Loucy (cell line): Measurements from ENCODE around the gene NHLRC3.
A peak's percentile ranks its signal among the peaks of the same experiment; 100 is the strongest.

Source experiments
- H2AFZ ChIP-seq: fragments of 200-600 bp; sonication (generic); 2 replicates; pipeline ENCODE4 v1.6.0; 2016; ENCODE audit warnings: antibody characterized with exemption, mild to moderate bottlenecking, low read length, moderate library complexity
- H3F3A ChIP-seq: fragments of 200-600 bp; 2 replicates; pipeline ENCODE4 v1.6.0; 2016; ENCODE audit warnings: antibody characterized with exemption, low read depth, mild to moderate bottlenecking
- H3K27me3 ChIP-seq: fragments of 200-600 bp; sonication (generic); 2 replicates; pipeline ENCODE4 v1.6.1; 2014; ENCODE audit warnings: low read length, mild to moderate bottlenecking; ENCODE audit not compliant: insufficient read depth, poor library complexity, severe bottlenecking
- H3K36me3 ChIP-seq: fragments of 200-600 bp; sonication (generic); 2 replicates; pipeline ENCODE4 v1.6.1; 2016; ENCODE audit warnings: low read length; ENCODE audit not compliant: insufficient read depth
- H3K4me1 ChIP-seq: fragments of 200-600 bp; sonication (generic); 2 replicates; pipeline ENCODE4 v1.5.1; 2014; ENCODE audit warnings: low read length, mild to moderate bottlenecking; ENCODE audit not compliant: insufficient read depth, poor library complexity, severe bottlenecking
- H3K4me2 ChIP-seq: fragments of 200-600 bp; sonication (generic); 2 replicates; pipeline ENCODE4 v1.6.0; 2014; ENCODE audit warnings: antibody characterized with exemption, low read length, low read depth, mild to moderate bottlenecking; ENCODE audit not compliant: poor library complexity, severe bottlenecking
- H3K4me3 ChIP-seq: fragments of 200-600 bp; sonication (generic); 2 replicates; pipeline ENCODE4 v1.5.1; 2014; ENCODE audit warnings: low read length, mild to moderate bottlenecking, mixed read lengths; ENCODE audit not compliant: poor library complexity, severe bottlenecking
- H3K79me2 ChIP-seq: fragments of 200-600 bp; sonication (generic); 2 replicates; pipeline ENCODE4 v1.6.1; 2014; ENCODE audit warnings: low read length; ENCODE audit not compliant: insufficient read depth
- H3K9ac ChIP-seq: fragments of 200-600 bp; sonication (generic); 2 replicates; pipeline ENCODE4 v1.6.0; 2014; ENCODE audit warnings: mild to moderate bottlenecking, low read depth, low read length, moderate library complexity; ENCODE audit not compliant: poor library complexity, severe bottlenecking
- H3K9me2 ChIP-seq: fragments of 200-600 bp; sonication (generic); replicated peaks from 2 replicates; pipeline ENCODE4 v1.6.1; 2016; ENCODE audit warnings: low read depth, low read length, mixed read lengths
- H3K9me3 ChIP-seq: fragments of 200-600 bp; sonication (generic); 2 replicates; pipeline ENCODE4 v1.6.1; 2014; ENCODE audit warnings: mild to moderate bottlenecking, antibody characterized with exemption, low read length, low read depth; ENCODE audit not compliant: insufficient read depth
- H4K20me1 ChIP-seq: fragments of 200-600 bp; sonication (generic); 2 replicates; pipeline ENCODE4 v1.6.0; 2014; ENCODE audit warnings: antibody characterized with exemption, low read length, mild to moderate bottlenecking; ENCODE audit not compliant: insufficient read depth, poor library complexity, severe bottlenecking
- CTCF ChIP-seq: fragments of 200-600 bp; sonication (generic); conservative IDR thresholded peaks from 2 replicates; pipeline ENCODE4 v1.5.1; 2014; ENCODE audit warnings: mild to moderate bottlenecking, antibody characterized with exemption, low read length
- EZH2phosphoT487 ChIP-seq: fragments of 200-600 bp; IDR thresholded peaks from 2 replicates; pipeline ENCODE4 v1.6.1; 2018; ENCODE audit warnings: antibody characterized with exemption, mild to moderate bottlenecking, moderate library complexity, borderline replicate concordance

The NHLRC3 gene

GRCh38 chr13:39035799-39036198 lies 2.5 kb upstream of the NHLRC3 start:
- H3K4me3 ChIP-seq: peak overlapping the region; percentile 96
- peak overlapping the region; percentile 97 for H3K4me2 ChIP-seq
- no peak overlapping the region for H2AFZ ChIP-seq
- peaks cover 91% of the 10 kb centered on the region for H3K79me2 ChIP-seq
- peaks cover 58% of the 10 kb centered on the region for H3K4me1 ChIP-seq
- H3K9ac ChIP-seq: peak overlapping the region; percentile 91
- H3K36me3 ChIP-seq: no peaks in the 10 kb centered on the region
- H4K20me1 ChIP-seq: peaks cover 78% of the 10 kb centered on the region
- no peaks in the 10 kb centered on the region for H3F3A ChIP-seq
- TF ChIP-seq EZH2phosphoT487 (no peak), CTCF (no peak)
- no peaks in the 10 kb centered on the region for H3K9me3 ChIP-seq
- no peaks in the 10 kb centered on the region for H3K27me3 ChIP-seq
- H3K9me2 ChIP-seq: no peaks in the 10 kb centered on the region

GRCh38 chr13:39036212-39036611 lies 2.0 kb upstream of the NHLRC3 start:
- peaks cover 58% of the 10 kb centered on the region for H3K4me1 ChIP-seq
- peak overlapping the region; percentile 97 for H3K4me2 ChIP-seq
- no peaks in the 10 kb centered on the region for H3F3A ChIP-seq
- H2AFZ ChIP-seq: no peak overlapping the region
- no peaks in the 10 kb centered on the region for H3K9me2 ChIP-seq
- H3K79me2 ChIP-seq: peaks cover 90% of the 10 kb centered on the region
- no peaks in the 10 kb centered on the region for H3K27me3 ChIP-seq
- H3K4me3 ChIP-seq: peak overlapping the region; percentile 96
- H3K9me3 ChIP-seq: no peaks in the 10 kb centered on the region
- peaks cover 74% of the 10 kb centered on the region for H4K20me1 ChIP-seq
- H3K9ac ChIP-seq: peak overlapping the region; percentile 91
- H3K36me3 ChIP-seq: no peaks in the 10 kb centered on the region
- no peak for TF ChIP-seq EZH2phosphoT487
- TF ChIP-seq CTCF: no peak

- H3K4me1 ChIP-seq: peaks cover 62% of the 10 kb centered on the region
- peak overlapping the region; percentile 97 for H3K4me2 ChIP-seq
- H4K20me1 ChIP-seq: peaks cover 65% of the 10 kb centered on the region
- H3F3A ChIP-seq: no peaks in the 10 kb centered on the region
- H3K4me3 ChIP-seq: peak overlapping the region; percentile 96
- H3K36me3 ChIP-seq: no peaks in the 10 kb centered on the region
- H3K79me2 ChIP-seq: peaks cover 89% of the 10 kb centered on the region
- peak overlapping the region; percentile 98 for H2AFZ ChIP-seq
- H3K27me3 ChIP-seq: no peaks in the 10 kb centered on the region
- no peak for TF ChIP-seq EZH2phosphoT487
- TF ChIP-seq CTCF: no peak
- no peaks in the 10 kb centered on the region for H3K9me3 ChIP-seq
- H3K9ac ChIP-seq: peak overlapping the region; percentile 91
- no peaks in the 10 kb centered on the region for H3K9me2 ChIP-seq
These were observed 811 bp upstream of the NHLRC3 start for GRCh38 chr13:39037410-39037879.
